HG03558 (cell line): ENCODE measurements around the gene LCOR.

Source experiments
- ATAC-seq: cut with Tn5 transposase; IDR thresholded peaks from one replicate; pipeline ENCODE4 v1.9.1; 2021; ENCODE audit warnings: moderate number of reproducible peaks; ENCODE audit not compliant: unreplicated experiment; ENCODE audit errors: extremely low read depth

LCOR gene

DNA sequence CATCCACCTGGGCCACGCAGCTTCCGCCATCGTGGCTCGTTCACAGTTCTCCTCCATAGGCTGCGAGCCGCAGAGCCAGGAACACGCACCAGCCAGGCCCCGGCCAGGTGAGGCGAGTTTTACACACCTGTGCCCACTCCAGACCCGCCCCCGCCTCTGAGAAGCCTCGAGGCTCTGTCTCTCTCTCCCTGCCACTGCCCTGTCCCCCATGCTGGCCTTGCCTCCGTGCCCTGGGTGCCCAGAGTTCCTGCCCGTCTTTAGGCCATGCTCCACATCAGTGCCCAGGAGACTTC lies 211.4 kb downstream of the LCOR start:
- no peak for ATAC-seq
